ENCODE results near the gene RETREG1. TPM values are rescaled to one million over a fixed set of nuclear protein-coding genes. Genes with fewer than 3 reads are reported as not detected.
"Not testable (repeated sequence)": the region's sequence is repeated elsewhere in the genome, so short reads cannot be mapped to it uniquely, and the experiment has no call there.

RETREG1 gene, protein sequence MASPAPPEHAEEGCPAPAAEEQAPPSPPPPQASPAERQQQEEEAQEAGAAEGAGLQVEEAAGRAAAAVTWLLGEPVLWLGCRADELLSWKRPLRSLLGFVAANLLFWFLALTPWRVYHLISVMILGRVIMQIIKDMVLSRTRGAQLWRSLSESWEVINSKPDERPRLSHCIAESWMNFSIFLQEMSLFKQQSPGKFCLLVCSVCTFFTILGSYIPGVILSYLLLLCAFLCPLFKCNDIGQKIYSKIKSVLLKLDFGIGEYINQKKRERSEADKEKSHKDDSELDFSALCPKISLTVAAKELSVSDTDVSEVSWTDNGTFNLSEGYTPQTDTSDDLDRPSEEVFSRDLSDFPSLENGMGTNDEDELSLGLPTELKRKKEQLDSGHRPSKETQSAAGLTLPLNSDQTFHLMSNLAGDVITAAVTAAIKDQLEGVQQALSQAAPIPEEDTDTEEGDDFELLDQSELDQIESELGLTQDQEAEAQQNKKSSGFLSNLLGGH
- under 1 TPM; 0.50 to 0.81 TPM for total RNA-seq

DNA sequence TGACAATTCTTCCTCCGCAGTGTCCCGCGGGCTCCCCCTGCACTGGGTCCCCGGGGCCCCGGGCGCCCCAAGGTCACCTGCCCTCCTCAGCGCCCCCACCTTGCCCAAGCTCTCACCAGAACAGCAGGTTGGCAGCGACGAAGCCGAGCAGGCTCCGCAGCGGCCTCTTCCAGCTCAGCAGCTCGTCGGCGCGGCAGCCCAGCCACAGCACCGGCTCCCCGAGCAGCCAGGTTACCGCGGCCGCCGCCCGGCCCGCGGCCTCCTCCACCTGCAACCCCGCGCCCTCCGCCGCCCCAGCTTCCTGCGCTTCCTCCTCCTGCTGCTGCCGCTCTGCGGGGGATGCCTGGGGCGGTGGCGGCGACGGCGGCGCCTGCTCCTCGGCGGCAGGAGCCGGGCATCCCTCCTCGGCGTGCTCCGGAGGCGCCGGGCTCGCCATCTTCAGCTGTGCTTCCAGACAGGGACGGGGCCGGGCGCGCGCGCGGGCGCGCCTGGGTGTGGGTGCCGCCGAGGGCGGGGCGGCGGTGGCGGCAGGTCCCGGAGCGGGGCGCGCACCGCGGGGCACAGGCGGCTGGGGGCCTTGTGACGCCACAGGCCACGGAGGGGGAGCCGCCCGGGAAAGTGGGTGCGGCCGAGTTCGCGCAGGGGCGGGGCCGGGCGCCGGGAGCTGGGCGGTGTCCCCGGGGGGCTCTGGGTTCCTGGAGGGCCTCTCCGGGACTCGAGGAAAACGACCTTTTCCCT is at the start of gene RETREG1:
Gene RETREG1, minus strand, starts transcription at position 462 of the 738 bp plus-strand sequence. Its CDS starts 26 bp downstream, at position 436.
- no peak for DNase-seq (ENCODE audit: low spot score)
- no peak within 1 kb of the TSS for H3K27ac Mint-ChIP-seq
- peak; percentile 75 to 79 for ATAC-seq
- H3K9me3 Mint-ChIP-seq: no peaks in the 10 kb centered on the region
- H3K4me3 Mint-ChIP-seq: peak within 1 kb of the TSS; percentile 51
- H3K36me3 Mint-ChIP-seq: no peaks in the 10 kb centered on the region
- H3K4me1 Mint-ChIP-seq (ENCODE audit: low read depth in 2 of 2): peaks cover 0 to 7% of the 10 kb centered on the region in 2 donors
- H3K27me3 Mint-ChIP-seq: peaks cover 3 to 15% of the 10 kb centered on the region in 2 donors

DNA sequence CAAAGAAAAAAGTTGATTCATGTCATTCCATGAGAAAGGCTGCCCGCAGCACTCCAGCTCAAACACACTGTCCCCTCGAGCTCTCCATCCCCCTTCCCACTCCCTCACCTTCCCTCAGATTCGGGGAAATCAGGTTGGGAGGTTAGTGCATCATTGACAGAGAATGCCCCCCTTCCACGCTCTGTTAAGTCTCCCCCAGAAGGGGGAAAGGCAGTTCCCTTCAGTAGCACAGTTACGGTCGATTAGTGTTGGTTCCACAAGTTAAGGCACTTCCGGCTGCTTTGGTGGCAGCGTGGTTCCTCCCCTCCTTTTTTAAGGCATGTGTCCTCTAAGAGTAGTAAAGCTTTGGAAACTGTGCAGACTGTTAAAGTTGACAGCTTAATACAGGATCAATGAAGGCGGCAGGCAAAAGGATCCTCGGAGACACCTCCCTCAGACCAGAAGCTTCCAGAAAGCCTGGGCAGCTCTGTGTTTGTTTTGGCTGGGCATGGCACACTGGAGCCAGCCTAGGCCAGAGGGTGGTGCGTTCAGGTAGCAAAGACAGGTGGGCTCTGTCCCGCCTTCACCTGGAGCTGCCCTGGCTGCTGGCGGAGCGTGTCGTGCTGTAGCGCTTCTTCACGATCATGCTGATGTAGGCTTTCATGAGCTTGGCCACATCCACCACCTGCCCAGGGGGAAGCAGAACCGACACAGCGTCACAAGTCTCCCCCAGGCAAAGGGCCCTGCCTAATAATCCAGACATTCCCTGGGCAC is 49.5 kb upstream of the RETREG1 start:
- no peaks in the 10 kb centered on the region for H3K4me1 Mint-ChIP-seq (ENCODE audit: low read depth in 2 of 2)
- H3K27me3 Mint-ChIP-seq: no peaks in the 10 kb centered on the region
- no peak overlapping the region for H3K4me3 Mint-ChIP-seq
- no peak for DNase-seq (ENCODE audit: low spot score)
- peaks cover 2% of the 10 kb centered on the region for H3K9me3 Mint-ChIP-seq
- ATAC-seq: peak in 1 of 2 donors; percentile 11
- H3K27ac Mint-ChIP-seq: no peak overlapping the region
- no peaks in the 10 kb centered on the region for H3K36me3 Mint-ChIP-seq

DNA sequence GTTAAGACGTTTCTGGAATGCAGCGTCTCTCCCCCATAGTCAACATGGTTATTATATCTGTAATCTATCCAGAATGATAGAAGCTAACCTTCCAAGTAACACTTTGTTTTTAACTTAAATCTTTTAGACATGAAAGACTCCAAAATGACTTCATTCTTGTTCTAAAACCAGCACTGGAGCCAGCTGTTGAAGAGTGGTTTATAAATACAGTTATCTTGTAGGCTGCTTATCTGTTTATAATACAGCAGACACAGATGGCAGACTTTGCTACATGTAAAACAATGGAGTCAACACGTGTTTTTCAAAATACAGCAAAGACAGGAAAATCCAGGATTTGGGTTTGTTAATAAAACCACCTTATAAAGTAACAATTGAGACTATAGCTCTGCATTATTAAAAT is 48.8 kb upstream of the RETREG1 start:
- no peak overlapping the region for H3K4me3 Mint-ChIP-seq
- DNase-seq (ENCODE audit: low spot score) (no peak), ATAC-seq (no peak)
- no peak overlapping the region for H3K27ac Mint-ChIP-seq
- H3K36me3 Mint-ChIP-seq: no peaks in the 10 kb centered on the region
- H3K9me3 Mint-ChIP-seq: peaks cover 2% of the 10 kb centered on the region
- H3K27me3 Mint-ChIP-seq: no peaks in the 10 kb centered on the region
- H3K4me1 Mint-ChIP-seq (ENCODE audit: low read depth in 2 of 2): no peaks in the 10 kb centered on the region

DNA sequence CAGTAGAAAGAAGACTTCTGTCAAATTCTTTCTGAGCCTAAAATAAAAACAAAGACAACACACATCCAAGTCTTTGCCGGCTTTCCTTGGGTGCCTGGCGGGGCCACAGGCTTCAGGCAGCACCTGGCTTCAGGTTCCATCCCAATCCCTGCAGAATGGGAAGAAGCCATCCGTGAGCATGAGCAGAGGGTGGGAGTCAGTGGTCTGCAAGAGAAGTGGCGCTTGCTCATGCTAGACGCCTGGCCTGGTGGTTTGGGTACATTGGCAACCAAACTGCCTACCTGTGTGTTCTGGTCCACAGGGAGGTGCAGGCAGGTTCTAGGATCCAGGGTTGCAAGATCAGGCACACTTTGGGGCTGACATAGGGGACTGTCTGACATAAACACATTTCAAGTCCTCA is 47.6 kb upstream of the RETREG1 start:
- no peak for ATAC-seq
- no peak overlapping the region for H3K4me3 Mint-ChIP-seq
- peaks cover 2% of the 10 kb centered on the region for H3K9me3 Mint-ChIP-seq

DNA sequence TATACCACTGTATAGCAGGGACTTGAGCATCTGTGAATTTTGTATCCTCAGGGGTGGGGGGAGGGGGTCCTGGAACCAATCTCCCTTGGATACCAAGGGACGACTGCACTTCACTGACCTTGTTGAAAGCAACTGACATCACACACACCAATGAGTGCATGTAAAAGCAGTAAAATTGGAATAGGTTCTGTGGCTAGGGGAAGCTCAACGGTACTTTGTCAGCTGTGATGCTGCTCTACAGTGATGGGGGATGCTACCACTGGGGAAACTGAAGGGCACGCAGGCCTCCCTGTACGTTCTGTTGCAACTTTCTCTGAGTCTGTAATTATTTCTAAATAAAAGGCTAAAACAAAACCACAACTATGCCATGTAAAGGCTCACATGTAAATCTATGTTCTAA is 47.0 kb upstream of the RETREG1 start:
- no peak overlapping the region for H3K4me3 Mint-ChIP-seq
- H3K27ac Mint-ChIP-seq: no peak overlapping the region
- ATAC-seq: no peak
- H3K4me1 Mint-ChIP-seq (ENCODE audit: low read depth in 2 of 2): no peaks in the 10 kb centered on the region
- DNase-seq (ENCODE audit: low spot score): no peak
- H3K9me3 Mint-ChIP-seq: peaks cover 2% of the 10 kb centered on the region
- no peaks in the 10 kb centered on the region for H3K36me3 Mint-ChIP-seq
- no peaks in the 10 kb centered on the region for H3K27me3 Mint-ChIP-seq

More for the DNA sequence above, 47.6 kb upstream of the RETREG1 start:
- H3K4me1 Mint-ChIP-seq (ENCODE audit: low read depth in 2 of 2): no peaks in the 10 kb centered on the region
- DNase-seq (ENCODE audit: low spot score): no peak
- H3K27ac Mint-ChIP-seq: no peak overlapping the region
- H3K27me3 Mint-ChIP-seq: no peaks in the 10 kb centered on the region
- H3K36me3 Mint-ChIP-seq: no peaks in the 10 kb centered on the region

DNA sequence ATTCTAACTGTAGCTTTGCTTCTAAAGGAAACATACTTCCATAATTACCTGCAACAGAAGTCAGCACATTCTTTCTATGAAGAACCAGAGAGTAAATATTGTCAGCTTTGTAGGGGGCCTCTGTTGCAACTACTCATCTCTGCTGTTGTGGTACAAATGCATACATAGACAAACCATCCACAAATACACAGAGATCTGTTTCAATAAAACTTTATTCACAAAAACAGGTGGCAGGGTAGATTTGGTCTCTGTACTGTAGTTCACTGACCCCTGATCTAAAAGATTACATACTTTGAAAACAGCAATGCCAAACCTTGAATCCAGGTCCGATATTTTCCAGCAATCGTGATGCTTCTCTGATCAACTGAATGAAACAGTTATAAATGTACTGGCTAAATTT is 44.9 kb upstream of the RETREG1 start:
- Mint-ChIP-seq H3K4me3 (no peak overlapping the region), H3K4me1 (ENCODE audit: low read depth in 2 of 2) (no peaks in the 10 kb centered on the region), H3K36me3 (no peaks in the 10 kb centered on the region), H3K9me3 (peaks cover 2% of the 10 kb centered on the region), H3K27me3 (no peaks in the 10 kb centered on the region), H3K27ac (no peak overlapping the region)
- DNase-seq (ENCODE audit: low spot score) (no peak), ATAC-seq (no peak)

DNA sequence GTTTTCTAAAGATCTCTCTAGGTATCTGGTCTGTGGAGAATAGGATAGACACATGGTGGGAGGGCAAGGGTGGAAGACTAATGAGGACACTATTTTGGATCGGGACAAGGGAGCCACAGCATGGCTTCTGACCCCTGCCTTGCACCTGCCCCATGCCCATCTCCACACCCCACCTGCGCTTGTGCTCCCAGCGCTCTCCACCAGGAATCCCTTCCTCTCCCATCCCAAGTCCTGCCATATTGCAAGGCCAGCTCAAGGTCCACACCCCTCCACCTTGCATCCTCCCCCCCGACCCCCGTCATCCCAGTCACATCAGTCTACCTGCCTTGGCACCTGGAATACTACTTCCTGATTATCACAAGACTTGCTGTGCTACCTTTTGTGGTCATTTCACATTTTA is 44.2 kb upstream of the RETREG1 start:
- no peak for DNase-seq (ENCODE audit: low spot score)
- no peak overlapping the region for H3K4me3 Mint-ChIP-seq
- ATAC-seq: peak in 1 of 2 donors; percentile 24
- H3K27me3 Mint-ChIP-seq: no peaks in the 10 kb centered on the region
- no peak overlapping the region for H3K27ac Mint-ChIP-seq
- no peaks in the 10 kb centered on the region for H3K4me1 Mint-ChIP-seq (ENCODE audit: low read depth in 2 of 2)
- peaks cover 2% of the 10 kb centered on the region for H3K9me3 Mint-ChIP-seq
- no peaks in the 10 kb centered on the region for H3K36me3 Mint-ChIP-seq

DNA sequence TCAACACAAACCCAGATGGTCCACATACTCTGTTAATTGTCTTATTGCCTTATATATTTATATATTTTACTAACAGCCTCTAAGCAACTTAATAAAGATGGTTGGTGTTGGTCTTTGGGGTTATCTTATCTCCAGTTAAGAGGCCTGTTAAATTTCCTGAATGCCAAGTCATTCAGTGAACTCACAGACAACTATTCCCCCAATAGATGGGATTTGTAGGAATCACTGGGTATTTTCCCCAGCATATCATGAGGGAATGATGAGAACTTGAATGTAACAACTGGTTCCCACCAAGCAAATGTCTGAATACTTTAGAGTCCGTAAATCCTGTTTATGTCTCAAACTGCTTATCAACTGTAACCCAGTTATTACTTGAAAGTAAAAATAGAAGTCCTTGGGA is 42.7 kb upstream of the RETREG1 start:
- H3K4me3 Mint-ChIP-seq: no peak overlapping the region
- H3K9me3 Mint-ChIP-seq: peaks cover 2% of the 10 kb centered on the region
- H3K27ac Mint-ChIP-seq: no peak overlapping the region
- no peaks in the 10 kb centered on the region for H3K27me3 Mint-ChIP-seq
- no peaks in the 10 kb centered on the region for H3K4me1 Mint-ChIP-seq (ENCODE audit: low read depth in 2 of 2)
- DNase-seq (ENCODE audit: low spot score) (no peak), ATAC-seq (no peak)
- H3K36me3 Mint-ChIP-seq: peaks cover 1% of the 10 kb centered on the region

DNA sequence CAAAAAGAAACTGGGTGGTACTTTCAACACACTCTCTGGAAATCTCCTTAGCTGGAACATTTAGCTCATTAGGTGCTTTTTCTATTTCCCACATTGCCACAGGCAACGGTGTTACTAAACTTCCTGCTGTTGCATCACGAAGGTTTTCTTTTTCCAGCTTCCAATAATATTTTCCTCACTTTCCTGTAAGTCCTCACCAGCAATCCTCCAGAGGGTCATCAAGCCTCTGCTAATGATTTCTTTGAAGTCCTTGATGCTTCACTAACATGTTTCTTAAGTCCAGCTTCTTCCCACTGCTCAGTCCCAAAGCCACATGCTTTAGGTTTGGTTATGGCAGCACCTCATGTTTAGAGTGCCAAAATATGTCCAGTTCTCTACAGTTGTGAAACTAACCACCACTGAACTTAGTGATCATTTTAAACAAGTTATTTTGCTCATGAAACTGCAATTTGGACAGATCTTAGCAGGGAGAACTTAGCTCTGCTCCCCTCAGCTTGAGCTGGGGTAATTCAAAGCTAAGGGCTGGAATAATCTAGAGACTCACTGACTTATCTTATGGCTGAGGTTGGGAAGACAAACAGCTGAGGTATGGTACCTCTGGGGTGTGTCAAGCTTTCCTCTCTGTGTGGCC is 39.9 kb upstream of the RETREG1 start:
- Mint-ChIP-seq H3K9me3 (peaks cover 2% of the 10 kb centered on the region), H3K4me3 (no peak overlapping the region), H3K36me3 (peaks cover 4% of the 10 kb centered on the region), H3K27me3 (no peaks in the 10 kb centered on the region), H3K27ac (no peak overlapping the region), H3K4me1 (ENCODE audit: low read depth in 2 of 2) (no peaks in the 10 kb centered on the region)
- DNase-seq (ENCODE audit: low spot score): no peak
- ATAC-seq: no peak

DNA sequence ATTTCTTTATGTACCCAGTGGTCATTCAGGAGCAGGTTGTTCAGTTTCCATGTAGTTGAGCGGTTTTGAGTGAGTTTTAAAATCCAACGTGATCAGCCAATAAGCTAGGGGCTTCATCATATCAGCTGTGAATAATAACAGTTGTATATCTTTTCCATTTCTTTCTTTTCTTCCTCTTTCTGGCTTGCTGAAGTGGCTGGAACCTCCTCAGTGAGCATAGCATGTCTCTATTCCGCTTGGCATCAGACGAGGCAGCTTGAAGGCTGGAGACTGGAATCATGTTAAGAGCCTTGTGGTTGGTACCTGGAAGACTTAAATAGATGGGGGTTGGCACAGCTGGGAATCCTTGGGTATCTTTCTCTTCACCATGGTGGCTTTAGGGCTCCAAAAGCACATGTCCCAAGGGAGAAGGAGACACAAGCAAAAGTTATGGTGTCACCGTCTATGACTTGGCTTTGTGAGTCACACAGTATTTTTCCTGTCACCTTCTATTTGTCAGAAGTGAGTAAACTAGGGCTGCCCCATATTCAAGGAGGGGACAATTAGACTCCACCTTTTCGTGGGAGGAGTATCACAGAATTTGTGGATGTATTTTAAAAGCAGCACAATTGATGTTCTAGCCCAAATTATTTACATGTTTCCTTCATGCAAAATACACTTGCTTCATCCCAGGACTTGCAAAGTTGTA is 38.0 kb upstream of the RETREG1 start:
- DNase-seq (ENCODE audit: low spot score) (no peak), ATAC-seq (no peak)
- Mint-ChIP-seq H3K27ac (no peak overlapping the region), H3K4me1 (ENCODE audit: low read depth in 2 of 2) (no peaks in the 10 kb centered on the region), H3K9me3 (no peaks in the 10 kb centered on the region), H3K36me3 (peaks cover 4% of the 10 kb centered on the region), H3K27me3 (no peaks in the 10 kb centered on the region), H3K4me3 (no peak overlapping the region)

DNA sequence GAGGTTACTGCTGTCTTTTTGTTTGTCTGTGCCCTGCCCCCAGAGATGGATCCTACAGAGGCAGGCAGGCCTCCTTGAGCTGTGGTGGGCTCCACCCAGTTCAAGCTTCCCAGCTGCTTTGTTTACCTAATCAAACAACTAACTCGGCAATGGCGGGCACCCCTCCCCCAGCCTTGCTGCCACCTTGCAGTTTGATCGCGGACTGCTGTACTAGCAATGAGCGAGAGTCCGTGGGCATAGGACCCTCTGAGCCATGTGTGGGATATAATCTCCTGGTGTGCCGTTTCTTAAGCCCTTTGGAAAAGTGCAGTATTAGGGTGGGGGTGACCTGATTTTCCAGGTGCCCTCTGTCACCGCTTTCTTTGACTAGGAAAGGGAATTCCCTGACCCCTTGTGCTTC is 31.9 kb upstream of the RETREG1 start:
- H3K36me3 Mint-ChIP-seq; H3K27me3 Mint-ChIP-seq; H3K4me1 Mint-ChIP-seq (ENCODE audit: low read depth in 2 of 2); H3K27ac Mint-ChIP-seq; H3K9me3 Mint-ChIP-seq; H3K4me3 Mint-ChIP-seq; ATAC-seq; DNase-seq (ENCODE audit: low spot score): not testable (repeated sequence)

DNA sequence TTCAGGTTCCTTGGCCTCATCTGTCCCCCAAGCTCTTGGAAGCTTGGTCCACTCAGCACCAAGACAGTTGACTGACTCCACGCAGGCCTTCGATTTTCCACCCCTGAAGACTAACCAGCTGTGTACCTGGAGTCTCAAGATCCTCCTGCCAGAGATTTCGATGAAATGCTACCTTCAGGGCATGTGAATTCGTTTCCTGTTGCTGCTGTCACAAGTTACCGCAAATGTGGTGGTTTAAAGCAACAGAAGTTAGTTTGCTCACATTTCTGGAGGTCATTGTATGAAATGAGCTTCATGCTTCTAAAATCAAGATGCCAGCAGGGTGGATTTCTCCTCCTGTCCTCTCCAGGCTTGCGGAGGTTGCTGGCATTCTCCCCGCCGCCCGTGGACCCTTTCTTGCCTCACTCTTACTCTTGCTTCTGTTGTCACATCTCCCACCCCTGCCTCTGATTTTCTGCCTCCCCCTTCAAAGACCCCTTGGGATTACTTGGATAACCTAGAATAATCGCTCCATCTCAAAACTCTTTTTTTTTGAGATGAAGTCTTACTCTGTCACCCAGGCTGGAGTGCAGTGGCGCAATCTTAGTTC is 27.6 kb upstream of the RETREG1 start:
- Mint-ChIP-seq H3K27me3 (no peaks in the 10 kb centered on the region), H3K9me3 (peaks cover 8% of the 10 kb centered on the region), H3K36me3 (no peaks in the 10 kb centered on the region), H3K4me1 (ENCODE audit: low read depth in 2 of 2) (no peaks in the 10 kb centered on the region), H3K4me3 (no peak overlapping the region), H3K27ac (no peak overlapping the region)
- no peak for DNase-seq (ENCODE audit: low spot score)
- no peak for ATAC-seq

DNA sequence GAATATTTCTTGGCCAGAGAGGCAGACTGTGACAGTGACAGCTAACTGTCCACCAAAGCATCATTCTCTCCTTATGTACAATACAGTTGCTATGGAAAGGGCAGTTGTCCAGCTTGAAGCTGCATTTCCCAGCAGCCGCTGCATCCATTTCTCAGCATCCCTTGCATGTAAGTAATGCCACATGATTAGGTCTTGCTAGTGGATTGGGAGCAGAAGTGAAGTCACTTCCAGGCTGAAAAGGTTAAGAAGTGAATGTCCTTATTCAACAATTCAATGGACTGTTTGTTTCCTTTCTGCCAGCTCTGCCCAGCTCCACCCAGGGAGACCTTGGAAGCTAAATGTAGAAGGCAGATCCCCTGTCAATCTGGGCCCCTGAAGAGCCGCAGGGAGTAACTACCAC is 26.1 kb upstream of the RETREG1 start:
- Mint-ChIP-seq H3K9me3 (peaks cover 12% of the 10 kb centered on the region), H3K36me3 (no peaks in the 10 kb centered on the region), H3K4me3 (no peak overlapping the region), H3K27me3 (no peaks in the 10 kb centered on the region), H3K27ac (no peak overlapping the region), H3K4me1 (ENCODE audit: low read depth in 2 of 2) (no peaks in the 10 kb centered on the region)
- ATAC-seq: no peak
- DNase-seq (ENCODE audit: low spot score): no peak
